A673 (cell line): ENCODE measurements around the gene CDH23.

ENCODE experiments used
- CTCF ChIP-seq: fragments of 300-800, 200-600 bp; sonication (generic); conservative IDR thresholded peaks from 2 replicates; pipeline ENCODE4 v1.5.1; 2017; ENCODE audit warnings: low read depth, mild to moderate bottlenecking, antibody characterized with exemption, low read length, moderate library complexity, mixed read lengths
- EZH2 ChIP-seq: fragments of 200-600 bp; sonication (generic); IDR thresholded peaks from 2 replicates; pipeline ENCODE4 v1.6.1; 2017; ENCODE audit warnings: borderline replicate concordance, low read depth, mild to moderate bottlenecking, mixed read lengths, antibody characterized with exemption, low read length; ENCODE audit not compliant: poor library complexity, severe bottlenecking

- TF ChIP-seq CTCF: no peak
- no peak for TF ChIP-seq EZH2
Observed at GRCh38 chr10:71761541-71762113, 364.9 kb downstream of the CDH23 start.
